Prostate gland (tissue), 2 donors: Measurements from ENCODE around the gene ERMARD. TPM values are rescaled to one million over a fixed set of nuclear protein-coding genes. Genes with fewer than 3 reads are reported as not detected.

Experiments
- DNase-seq: peaks from one replicate; pipeline ENCODE4 v3.0.0-alpha.2; 2019; ENCODE audit warnings: low spot score
- H3K27ac ChIP-seq, 2 donors: fragments of 200-600 bp; sonication (generic); 2 replicates each; pipeline ENCODE4 v1.5.1; 2017 to 2019
- H3K27me3 ChIP-seq: fragments of 200-600 bp; sonication (generic); replicated peaks from 2 replicates; pipeline ENCODE4 v1.5.1; 2019; ENCODE audit not compliant: insufficient read depth
- H3K36me3 ChIP-seq, 2 donors: fragments of 200-600 bp; sonication (generic); 1 replicate in 1 of 2; 2 replicates in 1 of 2; pipeline versions ENCODE4 v1.5.1 to v1.8.1; 2017 to 2019
- H3K4me1 ChIP-seq: fragments of 200-600 bp; sonication (generic); replicated peaks from 2 replicates; pipeline ENCODE4 v1.5.1; 2019
- H3K4me3 ChIP-seq, 2 donors: fragments of 200-600 bp; sonication (generic); 2 replicates each; pipeline ENCODE4 v1.5.1; 2017 to 2019
- H3K9me3 ChIP-seq: fragments of 200-600 bp; sonication (generic); 2 replicates; pipeline ENCODE4 v1.5.1; 2017
- POLR2A ChIP-seq: fragments of 450-650 bp; IDR thresholded peaks from one replicate; pipeline ENCODE4 v1.6.1; 2016; ENCODE audit warnings: antibody characterized with exemption, mild to moderate bottlenecking
- POLR2AphosphoS5 ChIP-seq: sonication (generic); formaldehyde crosslinking; IDR thresholded peaks from one replicate; pipeline ENCODE4 v1.6.1; 2017; ENCODE audit warnings: antibody characterized with exemption
- WGBS: methylation state at CpG from one replicate; pipeline ENCODE4 v1.1.5; 2018; 5-methylcytosine and 5-hydroxymethylcytosine counted together
- intact Hi-C: fragments of 100-400 bp; cut with DNase I; formaldehyde crosslinking; loops from one replicate; pipeline ENCODE4 v1.14.2; 2022
- total RNA-seq, 2 donors: library from RNA; depleted of rRNA; stranded (reverse); fragments of >200 nt; gene quantifications; one replicate each; pipeline ENCODE4 v1.1.0, GENCODE V29; 2016
- TF ChIP-seq, protein P1 (sequence below), 4 experiments: fragments of 200-600 bp in 2 of 4; fragments of 450-650 bp in 2 of 4; sonication (generic) in 2 of 4; IDR thresholded peaks; 1 replicate in 3 of 4; 2 replicates in 1 of 4; pipeline ENCODE4 v1.5.1; 2016 to 2019; ENCODE audit warnings: antibody characterized with exemption in 4 of 4, mild to moderate bottlenecking in 2 of 4, moderate library complexity in 2 of 4

ERMARD gene
- total RNA-seq, 2 donors from 2014 or later = 23.7 to 33.2 TPM

DNA sequence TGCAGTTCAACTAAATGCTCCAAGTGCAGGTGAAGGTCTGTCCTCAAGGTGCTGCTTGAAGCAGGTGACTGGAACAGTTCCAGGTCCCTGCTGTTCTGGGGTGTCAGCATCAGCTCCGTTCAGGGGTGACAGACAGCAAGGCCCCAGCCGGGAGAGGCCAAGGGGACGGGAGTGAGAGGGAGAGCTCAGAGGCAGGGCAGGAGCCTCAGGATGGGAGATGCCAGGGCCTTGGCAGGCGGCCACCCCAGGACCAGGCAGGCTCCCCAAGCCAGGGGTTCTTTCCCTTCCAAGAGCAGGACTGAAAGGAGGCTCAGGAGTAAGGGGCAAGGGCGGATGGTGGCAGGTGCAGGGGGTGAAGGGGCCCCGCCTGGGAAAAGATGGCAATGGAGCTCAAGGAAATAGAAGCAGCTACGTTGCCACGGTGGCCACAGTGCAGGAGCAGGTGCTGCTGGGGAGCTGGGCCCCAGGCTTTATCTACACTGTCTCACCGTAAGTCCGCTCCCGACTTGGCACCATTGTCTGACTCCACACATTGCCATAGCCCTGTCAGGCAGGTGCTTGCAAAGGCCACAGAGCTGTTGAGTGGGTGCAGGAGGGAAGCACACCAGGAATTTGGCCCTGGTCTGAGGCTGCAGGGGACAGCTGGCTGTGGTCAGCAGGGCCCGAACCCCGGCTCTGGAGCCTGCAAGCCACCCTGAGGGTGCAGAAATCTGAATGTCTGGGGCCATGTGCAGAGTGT is 43.1 kb downstream of the ERMARD start:
- 73% methylated on average over 13 of the region's 13 CpGs for WGBS
- H3K36me3 ChIP-seq = no peaks in the 10 kb centered on the region
- no peak overlapping the region for H3K4me3 ChIP-seq
- peaks cover 4% of the 10 kb centered on the region for H3K4me1 ChIP-seq
- no peak for TF ChIP-seq POLR2AphosphoS5
- TF ChIP-seq, protein P1, sequence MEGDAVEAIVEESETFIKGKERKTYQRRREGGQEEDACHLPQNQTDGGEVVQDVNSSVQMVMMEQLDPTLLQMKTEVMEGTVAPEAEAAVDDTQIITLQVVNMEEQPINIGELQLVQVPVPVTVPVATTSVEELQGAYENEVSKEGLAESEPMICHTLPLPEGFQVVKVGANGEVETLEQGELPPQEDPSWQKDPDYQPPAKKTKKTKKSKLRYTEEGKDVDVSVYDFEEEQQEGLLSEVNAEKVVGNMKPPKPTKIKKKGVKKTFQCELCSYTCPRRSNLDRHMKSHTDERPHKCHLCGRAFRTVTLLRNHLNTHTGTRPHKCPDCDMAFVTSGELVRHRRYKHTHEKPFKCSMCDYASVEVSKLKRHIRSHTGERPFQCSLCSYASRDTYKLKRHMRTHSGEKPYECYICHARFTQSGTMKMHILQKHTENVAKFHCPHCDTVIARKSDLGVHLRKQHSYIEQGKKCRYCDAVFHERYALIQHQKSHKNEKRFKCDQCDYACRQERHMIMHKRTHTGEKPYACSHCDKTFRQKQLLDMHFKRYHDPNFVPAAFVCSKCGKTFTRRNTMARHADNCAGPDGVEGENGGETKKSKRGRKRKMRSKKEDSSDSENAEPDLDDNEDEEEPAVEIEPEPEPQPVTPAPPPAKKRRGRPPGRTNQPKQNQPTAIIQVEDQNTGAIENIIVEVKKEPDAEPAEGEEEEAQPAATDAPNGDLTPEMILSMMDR (IDR thresholded peaks at IDR 0.05) = no peak
- no peak for TF ChIP-seq POLR2A
- no peaks in the 10 kb centered on the region for H3K27me3 ChIP-seq
- no peak overlapping the region for H3K27ac ChIP-seq
- no peak for DNase-seq
- H3K9me3 ChIP-seq = no peaks in the 10 kb centered on the region
- intact Hi-C loops = loop anchor here (5.0 kb wide), 1 partner anchor 743 kb away; no protein-coding TSS in a partner anchor

DNA sequence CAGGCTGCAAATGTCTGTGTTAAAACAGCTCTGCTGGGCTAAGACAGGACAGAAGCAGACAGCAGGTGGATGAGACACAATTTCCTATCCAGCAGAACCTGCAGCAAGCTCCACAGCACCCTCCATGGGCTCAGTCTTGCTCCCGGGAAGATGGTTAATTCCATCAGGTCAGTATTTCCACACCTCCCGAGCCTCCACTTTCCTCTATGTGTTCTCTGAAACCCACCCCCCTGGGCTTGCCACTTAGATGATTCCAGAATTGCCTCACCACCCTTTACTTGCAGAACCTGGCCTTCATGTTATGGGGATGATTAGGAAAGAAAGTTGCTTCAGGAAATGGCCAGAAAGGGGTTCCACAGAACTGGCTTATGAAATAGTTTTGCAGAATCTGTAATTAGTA is 43.8 kb downstream of the ERMARD start:
- H3K27me3 ChIP-seq = no peaks in the 10 kb centered on the region
- intact Hi-C loops = no loop called here
- DNase-seq = no peak
- H3K4me3 ChIP-seq = no peak overlapping the region
- peaks cover 3% of the 10 kb centered on the region for H3K4me1 ChIP-seq
- H3K27ac ChIP-seq = no peak overlapping the region
- WGBS = 87% methylated on average over 2 of the region's 2 CpGs
- TF ChIP-seq POLR2A = no peak
- no peaks in the 10 kb centered on the region for H3K36me3 ChIP-seq
- H3K9me3 ChIP-seq = no peaks in the 10 kb centered on the region

DNA sequence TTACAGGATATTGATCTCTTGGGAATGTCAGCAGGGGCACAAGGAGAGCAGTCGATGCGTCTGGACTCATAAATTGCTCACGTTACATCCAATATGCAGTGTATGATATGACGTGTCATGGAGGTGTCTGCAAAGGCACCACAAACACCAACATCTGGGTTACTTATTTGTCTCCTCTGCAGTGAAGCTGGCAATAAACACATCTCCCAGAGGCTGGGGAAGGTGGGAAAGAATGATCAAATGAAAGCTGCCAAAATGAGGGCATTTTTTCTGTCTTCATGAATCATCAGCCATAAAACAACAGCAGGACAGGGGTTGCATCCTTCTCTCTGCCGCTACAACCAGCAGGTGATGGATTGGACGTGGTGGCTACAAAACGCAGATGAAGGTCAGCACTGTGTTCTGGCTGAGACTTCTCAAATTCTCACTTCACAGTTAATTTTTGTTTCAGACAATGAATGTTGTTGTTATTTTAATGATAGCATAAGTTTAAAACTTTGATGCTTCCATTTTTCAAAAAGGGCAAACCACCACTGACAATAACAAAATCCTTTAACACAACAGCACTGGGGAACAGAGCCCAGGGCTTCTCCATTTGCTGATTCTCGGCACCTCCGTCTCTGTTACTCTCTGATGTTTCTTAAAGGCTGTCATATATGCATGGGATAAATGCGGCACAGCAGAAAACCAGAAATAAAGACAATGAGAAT is 47.5 kb downstream of the ERMARD start:
- H3K27ac ChIP-seq = no peak overlapping the region
- intact Hi-C loops = no loop called here
- H3K4me3 ChIP-seq = no peak overlapping the region
- peaks cover 10% of the 10 kb centered on the region for H3K4me1 ChIP-seq
- H3K27me3 ChIP-seq = no peaks in the 10 kb centered on the region
- 78% methylated on average over 10 of the region's 10 CpGs for WGBS
- DNase-seq = no peak
- H3K36me3 ChIP-seq = no peaks in the 10 kb centered on the region
- TF ChIP-seq POLR2AphosphoS5 (no peak), POLR2A (no peak)
- TF ChIP-seq, protein P1 (IDR thresholded peaks at IDR 0.05) = no peak
- no peaks in the 10 kb centered on the region for H3K9me3 ChIP-seq

DNA sequence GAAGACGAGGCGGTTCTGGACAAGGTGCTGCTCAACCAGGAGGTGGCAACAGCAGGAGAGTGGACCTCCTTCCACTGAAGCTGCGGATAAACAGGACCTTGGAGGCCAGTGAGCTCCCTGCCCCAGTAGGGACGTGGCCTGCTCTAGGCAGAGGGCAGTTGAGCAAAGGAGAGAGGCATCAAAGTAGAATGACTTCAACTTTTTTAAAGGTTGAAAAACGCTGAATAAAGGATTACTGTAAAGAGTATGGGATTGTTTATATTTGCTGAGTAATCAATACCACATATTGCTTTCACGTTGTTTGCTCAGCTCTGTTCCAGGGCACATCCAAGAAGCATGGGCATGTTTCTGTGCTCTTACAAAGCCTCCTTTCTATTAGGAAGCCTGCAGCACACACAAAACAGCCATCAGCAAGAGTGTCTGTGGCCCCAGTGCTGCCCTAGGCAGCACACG is 48.1 kb downstream of the ERMARD start:
- Histone ChIP-seq H3K4me1 (peaks cover 10% of the 10 kb centered on the region), H3K36me3 (no peaks in the 10 kb centered on the region), H3K4me3 (no peak overlapping the region), H3K9me3 (no peaks in the 10 kb centered on the region), H3K27me3 (no peaks in the 10 kb centered on the region), H3K27ac (no peak overlapping the region)
- intact Hi-C loops = no loop called here
- DNase-seq = peak; percentile 2
- no peak for TF ChIP-seq POLR2A
- TF ChIP-seq POLR2AphosphoS5 = no peak
- TF ChIP-seq, protein P1 (IDR thresholded peaks at IDR 0.05) = no peak
- 61% methylated on average over 7 of the region's 7 CpGs for WGBS

DNA sequence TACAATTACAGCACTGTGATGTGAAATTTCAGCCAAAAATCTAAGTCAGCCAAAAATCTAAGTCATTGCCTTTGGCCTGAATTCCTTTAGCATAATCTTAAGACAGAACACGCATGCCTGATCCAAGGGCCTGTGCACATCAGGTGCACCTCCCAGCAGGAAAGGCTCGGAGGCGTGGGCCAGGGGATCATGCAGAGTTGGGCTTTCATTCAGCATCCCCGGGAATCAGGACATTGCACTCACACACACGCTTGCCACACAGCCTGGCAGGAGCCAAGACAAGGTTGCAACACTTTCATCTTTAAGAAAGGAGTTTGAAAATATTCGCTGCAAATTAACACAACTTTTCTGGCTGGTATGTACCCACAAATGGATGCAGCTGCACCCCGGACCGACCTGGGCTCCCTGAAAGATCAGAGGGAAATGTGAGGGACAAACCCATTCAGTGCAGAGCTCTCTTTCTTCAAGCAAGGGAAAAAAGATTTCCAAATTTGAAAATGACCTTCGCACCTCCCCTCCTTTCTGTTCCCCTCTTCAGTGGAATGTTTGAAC is 48.8 kb downstream of the ERMARD start:
- peak; percentile 8 for DNase-seq
- H3K27ac ChIP-seq = no peak overlapping the region

More for the DNA sequence above, 48.8 kb downstream of the ERMARD start:
- Histone ChIP-seq H3K4me1 (peaks cover 10% of the 10 kb centered on the region), H3K27me3 (no peaks in the 10 kb centered on the region), H3K4me3 (no peak overlapping the region), H3K9me3 (no peaks in the 10 kb centered on the region), H3K36me3 (no peaks in the 10 kb centered on the region)
- TF ChIP-seq, protein P1 (IDR thresholded peaks at IDR 0.05) = no peak
- TF ChIP-seq POLR2A = no peak
- TF ChIP-seq POLR2AphosphoS5 = no peak
- intact Hi-C loops = no loop called here
- 39% methylated on average over 9 of the region's 9 CpGs for WGBS
